GM12864 (cell line): ENCODE results near the gene DDX52.

Experiments used
- DNase-seq: peaks from one replicate; pipeline ENCODE4 v3.0.0-alpha.2; 2011; ENCODE audit warnings: low read depth
- H3K4me3 ChIP-seq: 2 replicates; pipeline ENCODE4 v1.5.1; 2011; ENCODE audit warnings: mild to moderate bottlenecking, low read depth, low read length, control low read depth
- TF ChIP-seq, protein P1 (sequence below): IDR thresholded peaks from 2 replicates; pipeline ENCODE4 v1.5.1; 2011; ENCODE audit warnings: low read depth, mild to moderate bottlenecking, moderate library complexity, low read length, control low read depth, inconsistent platforms; ENCODE audit errors: missing control alignments

Gene DDX52

DNA sequence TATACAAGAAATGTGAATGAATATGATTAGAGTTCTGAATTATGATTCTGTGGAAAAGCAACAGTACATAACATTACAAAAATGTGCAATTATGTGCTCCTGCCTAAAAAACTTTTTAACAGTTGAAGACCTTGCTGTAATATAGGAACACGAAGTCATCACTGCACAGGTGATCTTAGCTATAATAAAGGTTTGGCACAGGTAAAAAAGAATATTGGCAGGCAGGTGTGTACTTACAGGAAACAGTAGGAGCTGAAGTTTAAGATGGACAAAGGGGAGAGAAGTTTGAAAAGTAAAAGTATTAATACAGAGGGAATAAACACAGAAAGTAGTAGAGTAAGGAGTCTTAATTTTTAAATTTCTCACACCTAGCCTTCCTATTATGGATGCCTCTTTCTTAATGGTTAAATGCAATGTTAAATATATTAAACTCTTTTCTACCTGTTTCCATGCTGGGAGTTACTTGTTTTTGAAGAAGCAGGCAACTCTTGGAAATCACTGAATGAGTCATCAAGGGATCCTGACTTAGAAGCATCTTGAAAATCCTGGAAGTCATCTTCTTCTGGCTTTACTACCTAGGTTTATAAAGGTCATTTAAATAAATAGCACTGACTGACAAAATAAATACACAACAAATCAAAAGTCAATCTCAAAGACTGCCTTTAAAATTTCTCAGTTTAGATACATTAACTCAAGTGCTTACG is 74.7 kb downstream of the DDX52 start:
- DNase-seq, result no peak
- no peak overlapping the region for H3K4me3 ChIP-seq
- TF ChIP-seq, protein P1, sequence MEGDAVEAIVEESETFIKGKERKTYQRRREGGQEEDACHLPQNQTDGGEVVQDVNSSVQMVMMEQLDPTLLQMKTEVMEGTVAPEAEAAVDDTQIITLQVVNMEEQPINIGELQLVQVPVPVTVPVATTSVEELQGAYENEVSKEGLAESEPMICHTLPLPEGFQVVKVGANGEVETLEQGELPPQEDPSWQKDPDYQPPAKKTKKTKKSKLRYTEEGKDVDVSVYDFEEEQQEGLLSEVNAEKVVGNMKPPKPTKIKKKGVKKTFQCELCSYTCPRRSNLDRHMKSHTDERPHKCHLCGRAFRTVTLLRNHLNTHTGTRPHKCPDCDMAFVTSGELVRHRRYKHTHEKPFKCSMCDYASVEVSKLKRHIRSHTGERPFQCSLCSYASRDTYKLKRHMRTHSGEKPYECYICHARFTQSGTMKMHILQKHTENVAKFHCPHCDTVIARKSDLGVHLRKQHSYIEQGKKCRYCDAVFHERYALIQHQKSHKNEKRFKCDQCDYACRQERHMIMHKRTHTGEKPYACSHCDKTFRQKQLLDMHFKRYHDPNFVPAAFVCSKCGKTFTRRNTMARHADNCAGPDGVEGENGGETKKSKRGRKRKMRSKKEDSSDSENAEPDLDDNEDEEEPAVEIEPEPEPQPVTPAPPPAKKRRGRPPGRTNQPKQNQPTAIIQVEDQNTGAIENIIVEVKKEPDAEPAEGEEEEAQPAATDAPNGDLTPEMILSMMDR, result no peak

DNA sequence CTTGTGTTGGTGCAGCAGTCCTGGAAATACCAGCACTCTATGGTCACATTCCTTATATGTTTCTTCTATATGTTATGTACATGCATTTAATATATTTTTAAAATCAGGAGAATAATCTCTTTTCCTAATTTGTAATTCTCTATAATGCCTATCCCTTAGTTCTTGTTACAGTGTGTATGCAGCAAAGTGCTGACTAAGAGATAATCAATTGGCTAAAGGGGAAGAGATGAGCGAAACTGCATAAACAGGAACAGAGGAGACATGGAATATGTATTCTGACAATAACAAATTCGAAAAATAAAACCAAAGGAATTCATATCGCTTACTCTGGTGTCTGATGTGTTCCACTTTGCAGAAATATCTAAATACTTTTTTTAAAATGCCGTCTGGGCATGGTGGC is 75.7 kb downstream of the DDX52 start:
- no peak for DNase-seq
- no peak overlapping the region for H3K4me3 ChIP-seq
- TF ChIP-seq, protein P1, result no peak

DNA sequence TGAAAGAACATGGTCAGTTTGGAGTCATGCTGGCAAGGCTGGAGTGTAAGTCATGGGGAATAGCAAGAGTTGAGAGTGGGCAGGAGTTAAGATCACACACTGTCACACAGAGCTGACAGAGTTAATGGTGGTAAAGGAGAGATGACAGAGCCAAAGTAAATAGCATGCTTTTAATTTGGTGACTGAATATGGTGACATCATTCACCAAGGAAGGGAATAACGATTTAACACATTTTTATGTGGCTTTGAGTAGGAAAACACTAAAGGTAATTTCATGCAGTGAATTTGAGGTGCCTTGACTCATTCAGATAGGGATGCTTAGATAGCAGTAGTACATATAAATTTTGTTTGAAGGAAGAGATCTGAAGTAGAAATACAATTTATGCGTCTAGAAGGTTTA is 76.1 kb downstream of the DDX52 start:
- no peak overlapping the region for H3K4me3 ChIP-seq
- TF ChIP-seq, protein P1, result no peak
- no peak for DNase-seq

DNA sequence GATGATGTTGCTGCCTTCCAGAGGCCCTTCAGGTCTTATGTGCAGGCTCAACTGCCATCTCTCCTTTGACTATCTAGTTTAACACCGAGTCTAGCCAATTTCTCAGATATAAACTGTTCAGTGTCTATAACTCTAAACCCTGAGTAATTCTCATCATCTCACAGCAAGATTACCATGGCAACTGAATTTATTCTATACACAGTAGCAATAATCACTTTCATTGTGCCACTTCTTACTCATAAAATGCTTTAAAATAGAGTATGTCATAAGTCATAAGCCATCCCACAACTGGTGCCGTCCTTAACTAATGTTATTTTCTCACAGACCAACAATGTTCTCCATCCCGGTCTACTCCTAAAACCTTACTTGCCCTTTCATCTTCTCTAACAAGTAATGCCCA is 79.0 kb downstream of the DDX52 start:
- no peak overlapping the region for H3K4me3 ChIP-seq
- TF ChIP-seq, protein P1, result no peak
- no peak for DNase-seq

DNA sequence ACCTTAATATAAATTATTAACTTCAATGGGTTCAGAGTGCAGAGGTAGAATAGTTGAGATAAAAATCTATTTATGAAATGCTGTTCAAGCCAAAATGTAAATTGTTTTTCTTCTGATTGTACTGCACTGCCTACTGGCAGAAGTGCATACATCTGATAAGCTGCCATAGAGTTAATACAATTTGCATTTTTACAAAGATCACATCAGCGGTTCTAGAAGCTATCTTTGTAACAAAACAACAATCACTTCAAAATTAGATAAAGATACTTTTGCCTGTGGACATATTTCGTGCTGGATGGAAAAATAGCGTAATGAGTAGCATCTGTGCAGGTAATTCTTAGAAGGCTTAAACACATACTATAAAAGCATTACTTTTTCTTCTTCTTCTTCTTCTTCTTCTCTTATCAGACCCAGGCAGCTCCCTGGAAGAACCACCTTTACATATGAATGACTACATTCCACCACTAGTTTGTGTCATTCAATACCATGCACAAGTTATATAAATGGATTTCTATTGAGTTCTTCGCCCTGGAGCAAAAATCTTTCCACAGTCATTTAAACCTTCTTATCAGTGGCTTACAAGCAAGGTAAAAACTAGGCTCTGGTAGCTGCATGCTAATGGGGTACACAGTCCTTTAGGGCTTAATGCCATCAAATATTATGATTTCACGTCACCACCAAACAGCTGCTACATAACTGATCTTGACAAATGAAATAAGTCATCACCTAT is 81.1 kb downstream of the DDX52 start:
- H3K4me3 ChIP-seq, result no peak overlapping the region
- TF ChIP-seq, protein P1, result no peak
- DNase-seq, result no peak
